HG03045 (cell line): ENCODE measurements around the gene HSD11B1.

Experiments used
- ATAC-seq: cut with Tn5 transposase; IDR thresholded peaks from one replicate; pipeline ENCODE4 v1.9.1; 2021; ENCODE audit warnings: mild to moderate bottlenecking, moderate library complexity; ENCODE audit not compliant: unreplicated experiment

HSD11B1 gene

DNA sequence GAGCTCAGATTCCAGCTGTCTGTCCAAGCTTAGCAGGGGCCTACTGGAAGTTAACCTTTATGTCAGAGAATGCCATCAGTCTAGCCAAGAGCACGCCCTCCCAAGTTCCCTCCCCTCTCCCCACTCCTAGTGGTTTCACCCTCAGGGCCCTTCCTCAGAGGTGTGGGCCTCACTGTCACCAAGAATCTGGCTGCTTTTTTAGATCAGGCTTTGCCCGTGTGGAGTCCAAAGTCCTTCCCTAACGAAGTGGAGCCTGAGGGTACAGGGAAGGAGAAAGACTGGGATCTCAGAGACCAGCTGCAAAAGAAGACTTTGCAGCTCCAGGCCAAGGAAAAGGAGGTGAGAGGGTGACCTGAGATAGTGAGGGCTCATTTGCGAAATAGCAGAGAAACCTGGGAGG lies 75.6 kb downstream of the HSD11B1 start:
- ATAC-seq = no peak

GRCh38 chr1:209783386-209783785 lies 78.7 kb downstream of the HSD11B1 start:
- ATAC-seq = no peak
